ENCODE results near the gene SLC9A6.

DNA sequence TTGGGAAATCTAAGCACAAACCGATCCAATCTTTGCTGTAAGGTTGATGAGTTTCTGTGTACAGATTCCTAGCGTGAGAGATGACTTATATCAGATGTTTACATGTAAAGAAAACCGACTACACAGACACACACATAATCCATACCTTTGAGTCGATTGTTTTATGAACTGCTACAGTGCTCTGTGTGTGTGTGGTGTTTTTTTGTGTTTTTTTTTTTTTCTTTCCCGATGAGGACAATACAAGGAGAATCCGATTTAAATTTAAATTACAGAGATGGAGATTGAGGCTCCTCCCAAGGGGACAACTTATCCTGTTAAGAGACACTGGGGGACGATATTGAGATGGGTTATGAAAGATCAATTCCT lies 461 bp upstream of the SLC9A6 start:
- no peak for TF ChIP-seq CTCF (conservative IDR thresholded peaks at IDR 0.05; ENCODE audit: low read depth, low read length)
- no peak for TF ChIP-seq EZH2 (IDR thresholded peaks at IDR 0.05; ENCODE audit: borderline replicate concordance, low read depth, low read length, poor library complexity, severe bottlenecking)

All from A673 (cell line).